ENCODE results near the gene SOX11.

- TF ChIP-seq CTCF (IDR thresholded peaks at IDR 0.05; ENCODE audit: poor library complexity, severe bottlenecking), result no peak
- no peak for TF ChIP-seq POLR2AphosphoS5 (IDR thresholded peaks at IDR 0.05)
- TF ChIP-seq RAD21 (conservative IDR thresholded peaks at IDR 0.05), result no peak
- no peak for TF ChIP-seq EP300 (conservative IDR thresholded peaks at IDR 0.05; ENCODE audit: poor library complexity, severe bottlenecking)
- TF ChIP-seq TAF1 (IDR thresholded peaks at IDR 0.05; ENCODE audit: low read depth), result no peak
These were observed 18.4 kb downstream of the SOX11 start for GRCh38 chr2:5710615-5711014.
